Activated T-cell treated with anti-CD3 and anti-CD28 coated beads, Interleukin-2, amount 50 U/mL, for 4 hours (primary cell): ENCODE measurements around the gene ADCY6. TPM values are rescaled to one million over a fixed set of nuclear protein-coding genes. Genes with fewer than 3 reads are reported as not detected.

ENCODE experiments used
- ATAC-seq, 2 donors: fragments of 200-7000 bp; cut with Tn5 transposase; one replicate each; pipeline ENCODE4 v1.10.0; 2021
- DNase-seq: peaks from one replicate; pipeline ENCODE4 v3.0.0-alpha.2; 2020
- H3K27me3 Mint-ChIP-seq: one replicate; pipeline ENCODE4 v1.8.0; 2021; ENCODE audit warnings: low read depth, mixed read lengths
- H3K36me3 Mint-ChIP-seq: one replicate; pipeline ENCODE4 v1.8.0; 2022; ENCODE audit warnings: mixed read lengths; ENCODE audit not compliant: insufficient read depth
- H3K4me1 Mint-ChIP-seq: one replicate; pipeline ENCODE4 v1.8.0; 2021; ENCODE audit warnings: low read depth, mixed read lengths
- H3K4me3 Mint-ChIP-seq: one replicate; pipeline ENCODE4 v1.8.0; 2021; ENCODE audit warnings: mild to moderate bottlenecking, moderate library complexity, mixed read lengths
- H3K9me3 Mint-ChIP-seq: one replicate; pipeline ENCODE4 v1.8.0; 2021; ENCODE audit warnings: mixed read lengths
- total RNA-seq, 3 donors: library from RNA; stranded (reverse); gene quantifications; one replicate each; pipeline ENCODE4 v1.2.1, GENCODE V29; 2021

Gene ADCY6
- total RNA-seq, 3 donors from 2014 or later = 0.22 to 0.53 (median 0.40) TPM

GRCh38 chr12:48781750-48782456 lies 7.0 kb downstream of the ADCY6 start:
- no peaks in the 10 kb centered on the region for H3K9me3 Mint-ChIP-seq
- no peak for ATAC-seq
- H3K27me3 Mint-ChIP-seq = peaks cover 19% of the 10 kb centered on the region
- no peak overlapping the region for H3K4me3 Mint-ChIP-seq
- no peak for DNase-seq
- H3K4me1 Mint-ChIP-seq = no peaks in the 10 kb centered on the region
- H3K36me3 Mint-ChIP-seq = no peaks in the 10 kb centered on the region

GRCh38 chr12:48780381-48781025 lies 8.4 kb downstream of the ADCY6 start:
- ATAC-seq (no peak), DNase-seq (no peak)
- no peak overlapping the region for H3K4me3 Mint-ChIP-seq
- no peaks in the 10 kb centered on the region for H3K9me3 Mint-ChIP-seq
- peaks cover 7% of the 10 kb centered on the region for H3K27me3 Mint-ChIP-seq
- H3K36me3 Mint-ChIP-seq = no peaks in the 10 kb centered on the region
- H3K4me1 Mint-ChIP-seq = no peaks in the 10 kb centered on the region

- no peaks in the 10 kb centered on the region for H3K36me3 Mint-ChIP-seq
- no peak overlapping the region for H3K4me3 Mint-ChIP-seq
- no peaks in the 10 kb centered on the region for H3K4me1 Mint-ChIP-seq
- ATAC-seq = no peak
- peaks cover 2% of the 10 kb centered on the region for H3K27me3 Mint-ChIP-seq
- DNase-seq = no peak
- no peaks in the 10 kb centered on the region for H3K9me3 Mint-ChIP-seq
Measured at GRCh38 chr12:48779869-48780268, 9.0 kb downstream of the ADCY6 start.

- Mint-ChIP-seq H3K36me3 (no peaks in the 10 kb centered on the region), H3K27me3 (no peaks in the 10 kb centered on the region), H3K9me3 (no peaks in the 10 kb centered on the region), H3K4me3 (no peak overlapping the region), H3K4me1 (no peaks in the 10 kb centered on the region)
- no peak for DNase-seq
- no peak for ATAC-seq
Measured at GRCh38 chr12:48777501-48778400, 11.1 kb downstream of the ADCY6 start.

GRCh38 chr12:48776956-48777355 lies 11.9 kb downstream of the ADCY6 start:
- H3K4me1 Mint-ChIP-seq = no peaks in the 10 kb centered on the region
- H3K27me3 Mint-ChIP-seq = no peaks in the 10 kb centered on the region
- H3K4me3 Mint-ChIP-seq = no peak overlapping the region
- H3K36me3 Mint-ChIP-seq = no peaks in the 10 kb centered on the region
- ATAC-seq (no peak), DNase-seq (no peak)
- no peaks in the 10 kb centered on the region for H3K9me3 Mint-ChIP-seq

- no peaks in the 10 kb centered on the region for H3K9me3 Mint-ChIP-seq
- H3K27me3 Mint-ChIP-seq = no peaks in the 10 kb centered on the region
- ATAC-seq = no peak
- no peaks in the 10 kb centered on the region for H3K36me3 Mint-ChIP-seq
- no peaks in the 10 kb centered on the region for H3K4me1 Mint-ChIP-seq
- no peak overlapping the region for H3K4me3 Mint-ChIP-seq
- no peak for DNase-seq
Measured at GRCh38 chr12:48775991-48776649, 12.8 kb downstream of the ADCY6 start.

GRCh38 chr12:48775299-48775698 lies 13.6 kb downstream of the ADCY6 start:
- H3K4me1 Mint-ChIP-seq = no peaks in the 10 kb centered on the region
- H3K4me3 Mint-ChIP-seq = no peak overlapping the region
- ATAC-seq (no peak), DNase-seq (no peak)
- H3K9me3 Mint-ChIP-seq = no peaks in the 10 kb centered on the region
- H3K36me3 Mint-ChIP-seq = no peaks in the 10 kb centered on the region
- no peaks in the 10 kb centered on the region for H3K27me3 Mint-ChIP-seq

GRCh38 chr12:48774516-48774915 lies 14.4 kb downstream of the ADCY6 start:
- no peaks in the 10 kb centered on the region for H3K27me3 Mint-ChIP-seq
- DNase-seq (no peak), ATAC-seq (no peak)
- no peaks in the 10 kb centered on the region for H3K9me3 Mint-ChIP-seq
- no peak overlapping the region for H3K4me3 Mint-ChIP-seq
- H3K4me1 Mint-ChIP-seq = no peaks in the 10 kb centered on the region
- H3K36me3 Mint-ChIP-seq = no peaks in the 10 kb centered on the region

GRCh38 chr12:48773686-48774085 lies 15.2 kb downstream of the ADCY6 start:
- Mint-ChIP-seq H3K4me3 (no peak overlapping the region), H3K9me3 (no peaks in the 10 kb centered on the region), H3K36me3 (no peaks in the 10 kb centered on the region), H3K4me1 (no peaks in the 10 kb centered on the region), H3K27me3 (no peaks in the 10 kb centered on the region)
- no peak for DNase-seq
- no peak for ATAC-seq

- no peak for ATAC-seq
- Mint-ChIP-seq H3K4me3 (no peak overlapping the region), H3K4me1 (no peaks in the 10 kb centered on the region), H3K27me3 (no peaks in the 10 kb centered on the region), H3K9me3 (no peaks in the 10 kb centered on the region), H3K36me3 (no peaks in the 10 kb centered on the region)
- no peak for DNase-seq
Measured at GRCh38 chr12:48771588-48772112, 17.2 kb downstream of the ADCY6 start.

GRCh38 chr12:48770756-48771155 lies 18.1 kb downstream of the ADCY6 start:
- H3K36me3 Mint-ChIP-seq = no peaks in the 10 kb centered on the region
- ATAC-seq (no peak), DNase-seq (no peak)
- no peaks in the 10 kb centered on the region for H3K9me3 Mint-ChIP-seq
- no peaks in the 10 kb centered on the region for H3K27me3 Mint-ChIP-seq
- peaks cover 6% of the 10 kb centered on the region for H3K4me1 Mint-ChIP-seq
- no peak overlapping the region for H3K4me3 Mint-ChIP-seq

- peaks cover 10% of the 10 kb centered on the region for H3K4me1 Mint-ChIP-seq
- ATAC-seq (no peak), DNase-seq (no peak)
- H3K4me3 Mint-ChIP-seq = no peak overlapping the region
- no peaks in the 10 kb centered on the region for H3K9me3 Mint-ChIP-seq
- H3K27me3 Mint-ChIP-seq = no peaks in the 10 kb centered on the region
- no peaks in the 10 kb centered on the region for H3K36me3 Mint-ChIP-seq
Measured at GRCh38 chr12:48768736-48769135, 20.2 kb downstream of the ADCY6 start.

GRCh38 chr12:48768147-48768546 lies 20.7 kb downstream of the ADCY6 start:
- no peaks in the 10 kb centered on the region for H3K27me3 Mint-ChIP-seq
- DNase-seq (no peak), ATAC-seq (no peak)
- H3K4me3 Mint-ChIP-seq = no peak overlapping the region
- H3K9me3 Mint-ChIP-seq = no peaks in the 10 kb centered on the region
- no peaks in the 10 kb centered on the region for H3K36me3 Mint-ChIP-seq
- peaks cover 10% of the 10 kb centered on the region for H3K4me1 Mint-ChIP-seq

- no peaks in the 10 kb centered on the region for H3K36me3 Mint-ChIP-seq
- no peaks in the 10 kb centered on the region for H3K9me3 Mint-ChIP-seq
- H3K27me3 Mint-ChIP-seq = no peaks in the 10 kb centered on the region
- H3K4me3 Mint-ChIP-seq = no peak overlapping the region
- ATAC-seq (no peak), DNase-seq (no peak)
- H3K4me1 Mint-ChIP-seq = peaks cover 10% of the 10 kb centered on the region
Measured at GRCh38 chr12:48767521-48767920, 21.4 kb downstream of the ADCY6 start.
